ENCODE results near the gene FGFRL1.

The FGFRL1 gene

DNA sequence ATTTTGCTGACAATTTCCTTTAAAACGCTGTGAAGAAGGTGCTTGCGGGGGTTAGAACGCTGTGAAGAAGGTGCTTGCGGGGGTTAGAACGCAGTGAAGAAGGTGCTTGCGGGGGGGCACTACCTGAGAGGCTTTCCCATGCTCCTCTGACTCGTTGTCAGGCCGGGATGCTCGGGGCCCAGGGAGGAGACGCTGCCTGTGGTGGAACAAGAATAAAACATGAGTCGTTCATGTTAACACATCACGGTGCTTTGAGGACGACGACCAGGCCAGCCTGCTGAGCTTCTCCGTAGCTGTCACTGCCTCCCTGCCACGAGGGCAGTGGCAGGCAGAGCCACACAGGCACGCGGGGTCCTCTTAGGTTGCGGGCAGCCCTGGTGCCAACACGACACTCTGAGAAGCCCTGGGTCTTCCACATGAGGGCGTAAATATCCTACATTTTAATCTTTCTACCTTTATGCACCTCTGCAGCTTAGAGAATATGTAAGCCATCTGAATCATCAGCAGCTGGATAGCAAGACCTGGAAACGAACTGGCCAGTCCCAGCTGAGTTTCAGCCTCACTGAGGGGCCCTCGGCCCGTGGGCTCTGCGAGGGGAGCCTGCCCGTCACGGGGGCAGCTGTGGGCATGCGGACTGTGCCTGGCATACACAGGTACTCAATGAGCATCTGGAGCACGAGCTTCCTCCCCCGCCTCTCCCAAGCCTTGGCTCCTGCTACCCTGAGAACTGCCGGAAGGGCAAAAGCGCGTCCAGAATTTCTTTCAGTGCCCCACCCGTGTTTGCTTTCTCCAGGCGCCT lies 47.0 kb downstream of the FGFRL1 start:
- Histone ChIP-seq H3K27ac (ENCODE audit: low read length) (no peak overlapping the region), H3K27me3 (ENCODE audit: insufficient read depth, low read length, poor library complexity) (peaks cover 12% of the 10 kb centered on the region), H2AFZ (ENCODE audit: low read depth, low read length) (no peak overlapping the region), H3K9ac (ENCODE audit: low read depth, low read length) (no peak overlapping the region), H3K4me2 (ENCODE audit: insufficient read depth, low read length) (no peak overlapping the region), H3K79me2 (ENCODE audit: insufficient read depth, low read length) (no peaks in the 10 kb centered on the region), H3K4me1 (ENCODE audit: insufficient read depth, low read length) (peaks cover 10% of the 10 kb centered on the region), H3K4me3 (ENCODE audit: low read depth in 1 of 2, low read length in 2 of 2) (no peak overlapping the region), H3K36me3 (ENCODE audit: insufficient read depth, low read length) (no peaks in the 10 kb centered on the region), H3K9me3 (ENCODE audit: insufficient read depth, low read length, severe bottlenecking) (no peaks in the 10 kb centered on the region), H4K20me1 (ENCODE audit: insufficient read depth, low read length) (no peaks in the 10 kb centered on the region)
- ATAC-seq (ENCODE audit: insufficient read depth, low read depth) (no peak), DNase-seq (no peak)
- TF ChIP-seq, protein P1, sequence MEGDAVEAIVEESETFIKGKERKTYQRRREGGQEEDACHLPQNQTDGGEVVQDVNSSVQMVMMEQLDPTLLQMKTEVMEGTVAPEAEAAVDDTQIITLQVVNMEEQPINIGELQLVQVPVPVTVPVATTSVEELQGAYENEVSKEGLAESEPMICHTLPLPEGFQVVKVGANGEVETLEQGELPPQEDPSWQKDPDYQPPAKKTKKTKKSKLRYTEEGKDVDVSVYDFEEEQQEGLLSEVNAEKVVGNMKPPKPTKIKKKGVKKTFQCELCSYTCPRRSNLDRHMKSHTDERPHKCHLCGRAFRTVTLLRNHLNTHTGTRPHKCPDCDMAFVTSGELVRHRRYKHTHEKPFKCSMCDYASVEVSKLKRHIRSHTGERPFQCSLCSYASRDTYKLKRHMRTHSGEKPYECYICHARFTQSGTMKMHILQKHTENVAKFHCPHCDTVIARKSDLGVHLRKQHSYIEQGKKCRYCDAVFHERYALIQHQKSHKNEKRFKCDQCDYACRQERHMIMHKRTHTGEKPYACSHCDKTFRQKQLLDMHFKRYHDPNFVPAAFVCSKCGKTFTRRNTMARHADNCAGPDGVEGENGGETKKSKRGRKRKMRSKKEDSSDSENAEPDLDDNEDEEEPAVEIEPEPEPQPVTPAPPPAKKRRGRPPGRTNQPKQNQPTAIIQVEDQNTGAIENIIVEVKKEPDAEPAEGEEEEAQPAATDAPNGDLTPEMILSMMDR (IDR thresholded peaks at IDR 0.05; ENCODE audit: borderline replicate concordance, extremely low read depth, low read length, poor library complexity, severe bottlenecking), result no peak
- TF ChIP-seq EZH2 (IDR thresholded peaks at IDR 0.05; ENCODE audit: borderline replicate concordance, low read depth, low read length, severe bottlenecking), result no peak

DNA sequence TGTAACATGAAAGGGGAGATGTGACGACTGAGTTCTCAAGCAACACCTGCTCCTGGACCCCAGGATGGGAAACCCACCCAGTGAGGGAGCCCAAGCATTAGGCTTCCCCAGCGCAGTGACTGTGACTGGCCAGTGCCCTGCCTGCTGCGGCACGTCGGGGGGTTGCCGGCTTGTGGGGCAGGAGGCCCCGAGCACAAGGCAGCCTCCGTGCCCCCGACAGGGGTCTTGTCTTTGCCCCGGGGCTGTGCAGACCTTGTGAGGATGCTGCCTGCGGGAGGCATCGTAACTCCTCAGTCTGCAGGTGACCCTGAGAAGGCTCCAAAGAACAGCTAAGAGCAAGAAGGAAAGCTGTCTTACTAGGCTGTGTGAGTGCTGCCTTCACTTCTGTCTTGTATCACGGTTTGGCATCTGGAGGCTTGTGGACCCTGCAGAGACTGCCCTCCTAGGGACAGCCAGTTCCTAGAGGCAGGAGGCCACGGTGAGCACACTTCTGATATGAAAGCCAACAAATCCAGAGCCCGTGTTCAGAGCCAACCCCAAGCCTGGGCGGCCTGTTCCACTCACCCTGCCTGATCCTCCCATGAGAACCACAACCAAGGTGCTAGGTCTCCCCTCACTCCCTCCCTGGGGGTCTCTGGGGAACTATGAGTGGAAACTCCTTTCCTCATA lies 47.7 kb downstream of the FGFRL1 start:
- ATAC-seq (ENCODE audit: insufficient read depth, low read depth) (no peak), DNase-seq (no peak)
- H3K4me2 ChIP-seq (ENCODE audit: insufficient read depth, low read length), result no peak overlapping the region
- H3K27ac ChIP-seq (ENCODE audit: low read length), result no peak overlapping the region
- no peak overlapping the region for H3K4me3 ChIP-seq (ENCODE audit: low read depth in 1 of 2, low read length in 2 of 2)
- H3K9ac ChIP-seq (ENCODE audit: low read depth, low read length), result no peak overlapping the region
- no peaks in the 10 kb centered on the region for H3K36me3 ChIP-seq (ENCODE audit: insufficient read depth, low read length)
- no peak overlapping the region for H2AFZ ChIP-seq (ENCODE audit: low read depth, low read length)
- peaks cover 12% of the 10 kb centered on the region for H3K27me3 ChIP-seq (ENCODE audit: insufficient read depth, low read length, poor library complexity)
- H3K79me2 ChIP-seq (ENCODE audit: insufficient read depth, low read length), result no peaks in the 10 kb centered on the region
- H3K4me1 ChIP-seq (ENCODE audit: insufficient read depth, low read length), result peaks cover 10% of the 10 kb centered on the region
- TF ChIP-seq, protein P1 (IDR thresholded peaks at IDR 0.05; ENCODE audit: borderline replicate concordance, extremely low read depth, low read length, poor library complexity, severe bottlenecking), result no peak
- TF ChIP-seq EZH2 (IDR thresholded peaks at IDR 0.05; ENCODE audit: borderline replicate concordance, low read depth, low read length, severe bottlenecking), result no peak
- H3K9me3 ChIP-seq (ENCODE audit: insufficient read depth, low read length, severe bottlenecking), result no peaks in the 10 kb centered on the region
- H4K20me1 ChIP-seq (ENCODE audit: insufficient read depth, low read length), result no peaks in the 10 kb centered on the region

DNA sequence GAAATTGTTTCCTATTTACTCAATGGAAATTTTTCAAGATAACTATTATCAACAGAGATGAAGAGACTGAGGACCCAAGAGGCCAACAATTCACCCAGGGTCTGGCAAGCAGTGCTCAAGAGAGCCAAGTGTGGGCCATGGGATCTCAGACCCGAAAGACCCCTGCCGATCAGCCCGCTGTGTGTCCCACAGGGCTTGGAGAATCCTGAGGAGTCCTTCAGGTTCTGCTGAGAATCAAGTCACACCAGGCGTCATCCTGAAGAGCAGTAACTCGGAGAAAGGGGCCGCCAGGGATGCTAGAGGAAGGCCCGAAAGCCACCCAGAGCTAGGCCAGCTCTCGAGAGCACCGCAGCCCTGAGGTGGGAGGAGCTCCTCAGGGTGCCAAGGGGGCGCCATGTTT lies 48.7 kb downstream of the FGFRL1 start:
- Histone ChIP-seq H3K27me3 (ENCODE audit: insufficient read depth, low read length, poor library complexity) (peaks cover 12% of the 10 kb centered on the region), H2AFZ (ENCODE audit: low read depth, low read length) (no peak overlapping the region), H3K4me1 (ENCODE audit: insufficient read depth, low read length) (peaks cover 10% of the 10 kb centered on the region), H3K9ac (ENCODE audit: low read depth, low read length) (no peak overlapping the region), H3K36me3 (ENCODE audit: insufficient read depth, low read length) (no peaks in the 10 kb centered on the region), H3K27ac (ENCODE audit: low read length) (no peak overlapping the region), H4K20me1 (ENCODE audit: insufficient read depth, low read length) (no peaks in the 10 kb centered on the region), H3K4me3 (ENCODE audit: low read depth in 1 of 2, low read length in 2 of 2) (no peak overlapping the region), H3K9me3 (ENCODE audit: insufficient read depth, low read length, severe bottlenecking) (no peaks in the 10 kb centered on the region), H3K79me2 (ENCODE audit: insufficient read depth, low read length) (no peaks in the 10 kb centered on the region), H3K4me2 (ENCODE audit: insufficient read depth, low read length) (no peak overlapping the region)
- TF ChIP-seq, protein P1 (IDR thresholded peaks at IDR 0.05; ENCODE audit: borderline replicate concordance, extremely low read depth, low read length, poor library complexity, severe bottlenecking), result no peak
- TF ChIP-seq EZH2 (IDR thresholded peaks at IDR 0.05; ENCODE audit: borderline replicate concordance, low read depth, low read length, severe bottlenecking), result no peak
- ATAC-seq (ENCODE audit: insufficient read depth, low read depth) (no peak), DNase-seq (no peak)

All from DND-41 (cell line).